Nephron progenitor cell (in vitro differentiated cells): ENCODE measurements around the gene KIAA1328.

Experiments
- DNase-seq: peaks from one replicate; pipeline ENCODE4 v3.0.0; 2021
- H3K27ac Mint-ChIP-seq: 2 replicates; pipeline ENCODE4 v1.8.0; 2021; ENCODE audit warnings: mild to moderate bottlenecking, moderate library complexity, mixed read lengths
- H3K27me3 Mint-ChIP-seq: 2 replicates; pipeline ENCODE4 v1.8.0; 2021; ENCODE audit warnings: mild to moderate bottlenecking, low read depth, mixed read lengths; ENCODE audit not compliant: poor library complexity
- H3K36me3 Mint-ChIP-seq: 2 replicates; pipeline ENCODE4 v1.8.0; 2021; ENCODE audit warnings: low read depth, mixed read lengths
- H3K4me1 Mint-ChIP-seq: 2 replicates; pipeline ENCODE4 v1.8.0; 2021; ENCODE audit warnings: mixed read lengths
- H3K4me3 Mint-ChIP-seq: 2 replicates; pipeline ENCODE4 v1.8.0; 2021; ENCODE audit warnings: mild to moderate bottlenecking, moderate library complexity, mixed read lengths
- H3K9me3 Mint-ChIP-seq: 2 replicates; pipeline ENCODE4 v1.8.0; 2021; ENCODE audit warnings: mild to moderate bottlenecking, moderate library complexity, mixed read lengths
- CTCF ChIP-seq: fragments of 200-600 bp; sonication (generic); IDR thresholded peaks from 2 replicates; pipeline ENCODE4 v1.5.0; 2021; ENCODE audit warnings: antibody characterized with exemption

KIAA1328 gene

GRCh38 chr18:36950282-36950681 lies 121.4 kb downstream of the KIAA1328 start:
- Mint-ChIP-seq H3K4me1 (no peaks in the 10 kb centered on the region), H3K27me3 (no peaks in the 10 kb centered on the region), H3K36me3 (peaks cover 8% of the 10 kb centered on the region)

DNA sequence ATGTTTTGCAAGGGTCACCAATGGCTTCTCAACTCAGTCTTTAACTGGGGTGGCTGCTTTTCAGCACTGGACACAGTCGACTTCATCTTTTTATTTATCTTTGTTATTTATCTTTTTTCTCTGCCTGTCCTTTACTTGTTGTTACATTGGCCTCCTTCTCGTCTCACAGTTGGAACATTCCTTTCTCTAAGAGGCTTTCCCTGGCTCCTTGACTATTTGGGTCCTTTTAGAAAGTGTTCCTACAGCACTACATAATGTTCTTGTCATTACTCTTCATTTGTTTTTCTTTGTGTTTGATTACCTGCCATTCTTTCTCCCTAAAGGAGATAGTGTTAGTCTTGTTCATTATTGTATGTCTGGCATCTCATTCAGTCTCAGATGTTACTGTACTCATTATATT lies 122.0 kb downstream of the KIAA1328 start:
- Mint-ChIP-seq H3K4me1 (no peaks in the 10 kb centered on the region), H3K36me3 (peaks cover 8% of the 10 kb centered on the region), H3K9me3 (no peaks in the 10 kb centered on the region), H3K4me3 (no peak overlapping the region), H3K27me3 (no peaks in the 10 kb centered on the region), H3K27ac (no peak overlapping the region)
- DNase-seq = no peak
- TF ChIP-seq CTCF = no peak

More at GRCh38 chr18:36950282-36950681, 121.4 kb downstream of the KIAA1328 start:
- Mint-ChIP-seq H3K4me3 (no peak overlapping the region), H3K9me3 (no peaks in the 10 kb centered on the region), H3K27ac (no peak overlapping the region)
- DNase-seq = no peak
- TF ChIP-seq CTCF = no peak

GRCh38 chr18:36953047-36953446 lies 124.1 kb downstream of the KIAA1328 start:
- peaks cover 15% of the 10 kb centered on the region for H3K36me3 Mint-ChIP-seq
- H3K4me1 Mint-ChIP-seq = no peaks in the 10 kb centered on the region
- no peak overlapping the region for H3K27ac Mint-ChIP-seq
- no peak for DNase-seq
- no peak for TF ChIP-seq CTCF
- H3K4me3 Mint-ChIP-seq = no peak overlapping the region
- H3K9me3 Mint-ChIP-seq = peaks cover 4% of the 10 kb centered on the region
- H3K27me3 Mint-ChIP-seq = no peaks in the 10 kb centered on the region

- peaks cover 48% of the 10 kb centered on the region for H3K36me3 Mint-ChIP-seq
- peaks cover 21% of the 10 kb centered on the region for H3K4me1 Mint-ChIP-seq
- H3K9me3 Mint-ChIP-seq = peaks cover 36% of the 10 kb centered on the region
- H3K4me3 Mint-ChIP-seq = no peak overlapping the region
- DNase-seq = no peak
- H3K27ac Mint-ChIP-seq = no peak overlapping the region
- TF ChIP-seq CTCF = no peak
- H3K27me3 Mint-ChIP-seq = no peaks in the 10 kb centered on the region
Measured at GRCh38 chr18:36960038-36960437, 131.1 kb downstream of the KIAA1328 start.

DNA sequence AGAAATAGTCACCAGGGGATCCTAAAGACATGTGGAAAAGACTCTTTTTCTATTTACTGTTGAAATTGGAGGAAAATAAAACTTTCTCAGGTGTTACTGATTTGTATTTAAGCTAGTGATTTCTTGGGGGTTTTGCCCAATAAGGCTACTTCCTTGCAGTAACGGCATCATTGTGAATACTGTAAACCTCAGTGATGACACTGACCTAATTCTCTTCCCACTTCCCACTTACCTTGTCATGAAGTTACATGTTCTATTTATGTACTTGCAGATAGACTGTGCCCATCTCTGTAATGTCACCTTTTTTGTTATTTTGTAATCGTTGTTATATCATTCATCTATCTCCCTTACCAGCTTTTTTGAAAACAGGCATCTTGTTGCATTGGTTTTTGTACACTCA lies 134.5 kb downstream of the KIAA1328 start:
- H3K27me3 Mint-ChIP-seq = no peaks in the 10 kb centered on the region
- no peak overlapping the region for H3K4me3 Mint-ChIP-seq
- DNase-seq = no peak
- TF ChIP-seq CTCF = no peak
- peak overlapping the region; percentile 47 for H3K27ac Mint-ChIP-seq
- H3K4me1 Mint-ChIP-seq = peaks cover 21% of the 10 kb centered on the region
- H3K36me3 Mint-ChIP-seq = peaks cover 58% of the 10 kb centered on the region
- peaks cover 52% of the 10 kb centered on the region for H3K9me3 Mint-ChIP-seq

DNA sequence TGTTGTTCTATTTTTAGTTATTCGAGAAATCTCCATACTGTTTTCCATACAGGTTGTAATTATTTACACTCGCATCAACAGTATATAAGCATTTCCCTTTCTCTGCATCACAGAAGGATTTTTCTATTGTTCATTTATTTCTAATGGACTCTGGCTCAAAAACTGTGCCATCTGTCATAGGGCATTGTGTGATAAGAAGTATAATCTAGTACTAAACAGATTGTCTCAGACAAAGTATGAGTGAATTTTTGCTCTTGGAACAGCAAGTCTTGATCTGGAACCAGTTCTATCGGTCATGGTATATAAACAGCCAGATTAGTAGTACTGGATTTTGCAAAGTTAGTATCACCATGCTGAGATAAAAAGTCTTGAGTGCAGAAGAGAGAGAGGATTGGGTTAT lies 145.8 kb downstream of the KIAA1328 start:
- no peak for DNase-seq
- TF ChIP-seq CTCF = no peak
- no peak overlapping the region for H3K4me3 Mint-ChIP-seq
- peaks cover 34% of the 10 kb centered on the region for H3K9me3 Mint-ChIP-seq
- peaks cover 37% of the 10 kb centered on the region for H3K36me3 Mint-ChIP-seq
- no peaks in the 10 kb centered on the region for H3K27me3 Mint-ChIP-seq
- H3K4me1 Mint-ChIP-seq = no peaks in the 10 kb centered on the region
- H3K27ac Mint-ChIP-seq = no peak overlapping the region
